ENCODE data around the gene NDUFS8. TPM values are rescaled to one million over a fixed set of nuclear protein-coding genes. Genes with fewer than 3 reads are reported as not detected.
A peak's percentile ranks its signal among the peaks of the same experiment; 100 is the strongest.
"Not testable (repeated sequence)": the region's sequence is repeated elsewhere in the genome, so short reads cannot be mapped to it uniquely, and the experiment has no call there.

NDUFS8 gene
- total RNA-seq, 4 donors from 2014 or later = 112 to 192 (median 135) TPM

DNA sequence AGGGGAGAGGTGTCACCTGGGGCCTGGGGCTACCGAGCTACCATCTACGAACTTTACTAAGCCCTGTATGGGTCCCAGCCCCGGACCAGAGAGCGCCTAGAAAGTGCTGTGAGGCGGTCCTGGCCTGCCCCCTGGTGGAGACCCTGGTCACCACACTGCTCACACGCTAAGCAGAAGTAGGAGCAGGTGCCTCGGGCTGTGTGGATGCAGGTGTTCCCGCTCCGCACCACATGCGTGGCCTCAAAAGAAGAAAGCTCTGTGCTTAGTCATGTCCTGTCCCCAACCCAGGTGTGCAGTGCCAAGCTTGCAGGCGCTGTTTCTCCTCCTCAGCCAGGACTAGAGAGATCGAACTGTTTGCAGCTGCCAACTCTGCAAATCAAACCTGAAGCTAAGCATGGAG lies 36.7 kb upstream of the NDUFS8 start:
- DNase-seq; H3K9me3 ChIP-seq; H3K4me3 ChIP-seq; H3K27ac ChIP-seq; intact Hi-C loops (cut with DNase I): not testable (repeated sequence)
- peaks cover 0 to 11% (median 0%) of the 10 kb centered on the region in 4 donors for H3K27me3 ChIP-seq
- TF ChIP-seq, protein P1, sequence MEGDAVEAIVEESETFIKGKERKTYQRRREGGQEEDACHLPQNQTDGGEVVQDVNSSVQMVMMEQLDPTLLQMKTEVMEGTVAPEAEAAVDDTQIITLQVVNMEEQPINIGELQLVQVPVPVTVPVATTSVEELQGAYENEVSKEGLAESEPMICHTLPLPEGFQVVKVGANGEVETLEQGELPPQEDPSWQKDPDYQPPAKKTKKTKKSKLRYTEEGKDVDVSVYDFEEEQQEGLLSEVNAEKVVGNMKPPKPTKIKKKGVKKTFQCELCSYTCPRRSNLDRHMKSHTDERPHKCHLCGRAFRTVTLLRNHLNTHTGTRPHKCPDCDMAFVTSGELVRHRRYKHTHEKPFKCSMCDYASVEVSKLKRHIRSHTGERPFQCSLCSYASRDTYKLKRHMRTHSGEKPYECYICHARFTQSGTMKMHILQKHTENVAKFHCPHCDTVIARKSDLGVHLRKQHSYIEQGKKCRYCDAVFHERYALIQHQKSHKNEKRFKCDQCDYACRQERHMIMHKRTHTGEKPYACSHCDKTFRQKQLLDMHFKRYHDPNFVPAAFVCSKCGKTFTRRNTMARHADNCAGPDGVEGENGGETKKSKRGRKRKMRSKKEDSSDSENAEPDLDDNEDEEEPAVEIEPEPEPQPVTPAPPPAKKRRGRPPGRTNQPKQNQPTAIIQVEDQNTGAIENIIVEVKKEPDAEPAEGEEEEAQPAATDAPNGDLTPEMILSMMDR (IDR thresholded peaks at IDR 0.05) = peak; percentile 41 to 90 (median 64)
- peaks cover 0 to 43% (median 0%) of the 10 kb centered on the region in 3 donors for H3K4me1 ChIP-seq
- H3K36me3 ChIP-seq = peaks cover 0 to 11% (median 0%) of the 10 kb centered on the region in 3 donors
- 11% methylated on average over 4 of the region's 12 CpGs; no CpG with 5 or more reads in 1 of the 2 donors for WGBS, 2 donors

DNA sequence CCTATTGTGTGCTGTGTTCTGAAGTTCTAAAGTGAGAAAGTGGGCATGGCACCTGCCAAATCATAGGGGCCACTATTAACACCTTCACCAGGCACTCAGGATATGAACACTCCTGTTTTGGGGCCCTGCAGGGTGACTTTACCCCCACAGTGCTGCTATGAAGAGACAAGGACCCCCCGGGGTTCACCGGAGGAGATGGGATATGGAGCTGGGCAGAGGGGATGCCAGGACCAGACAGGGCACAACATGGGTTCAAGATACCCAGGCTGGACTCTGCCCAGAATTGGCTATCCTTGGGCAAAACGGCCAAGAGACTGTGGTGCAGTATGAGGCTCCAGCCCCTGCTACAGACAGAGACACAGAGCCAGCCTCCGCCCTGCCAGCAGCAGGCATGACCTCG lies 36.1 kb upstream of the NDUFS8 start:
- Histone ChIP-seq H3K36me3 (peaks cover 0 to 14% (median 0%) of the 10 kb centered on the region in 3 donors), H3K4me1 (peaks cover 0 to 43% (median 0%) of the 10 kb centered on the region in 3 donors), H3K27me3 (peaks cover 0 to 11% (median 0%) of the 10 kb centered on the region in 4 donors)
- DNase-seq; H3K4me3 ChIP-seq; H3K27ac ChIP-seq; intact Hi-C loops (cut with DNase I); H3K9me3 ChIP-seq: not testable (repeated sequence)
- no CpG with 5 or more reads among the region's 5 CpGs for WGBS, 2 donors

DNA sequence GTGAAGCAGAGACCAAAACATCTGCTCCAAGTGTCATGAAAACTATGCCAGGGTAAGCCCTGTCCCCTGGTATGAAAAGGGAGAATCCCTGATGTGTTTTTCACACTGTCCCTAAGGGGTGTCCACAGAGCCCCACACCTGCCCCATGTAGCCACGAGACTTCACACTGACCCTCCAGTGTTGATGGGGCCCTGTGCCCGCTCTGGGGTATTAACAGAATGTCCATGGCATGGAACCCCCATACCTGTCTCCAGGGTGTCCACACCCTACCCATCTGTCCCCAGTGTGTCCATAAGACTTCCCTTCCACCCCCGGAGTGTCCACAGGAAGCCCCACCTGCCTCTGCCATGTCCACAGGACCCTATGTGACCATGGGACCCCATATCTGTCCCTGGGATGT lies 35.4 kb upstream of the NDUFS8 start:
- DNase-seq; H3K27ac ChIP-seq; H3K4me3 ChIP-seq; H3K9me3 ChIP-seq; intact Hi-C loops (cut with DNase I): not testable (repeated sequence)
- peaks cover 0 to 37% (median 0%) of the 10 kb centered on the region in 3 donors for H3K4me1 ChIP-seq
- H3K27me3 ChIP-seq = peaks cover 0 to 11% (median 0%) of the 10 kb centered on the region in 4 donors
- H3K36me3 ChIP-seq = peaks cover 0 to 15% (median 0%) of the 10 kb centered on the region in 3 donors
- WGBS, 2 donors = 90 to 100% methylated on average over 1 to 3 of the region's 3 CpGs

DNA sequence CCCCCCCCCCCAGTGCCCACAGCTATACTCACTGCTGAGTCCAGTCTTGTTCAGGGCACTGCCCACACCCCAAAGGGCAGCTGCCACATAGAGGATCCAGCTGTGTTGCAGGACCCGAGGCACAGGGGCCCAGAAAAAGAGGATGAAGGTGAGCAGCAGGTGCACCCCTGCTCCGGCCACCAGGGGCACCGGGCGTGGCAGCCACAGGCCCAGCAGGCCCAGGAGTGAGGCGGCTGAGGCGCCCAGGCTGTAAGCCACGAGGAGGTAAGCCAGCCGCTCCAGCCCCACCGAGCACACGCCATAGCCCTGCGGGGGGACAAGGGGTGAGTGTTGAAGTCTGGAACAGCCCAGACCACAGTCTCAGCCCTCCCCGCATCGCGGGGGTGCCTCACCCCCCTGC lies 34.9 kb upstream of the NDUFS8 start:
- peaks cover 0 to 15% (median 0%) of the 10 kb centered on the region in 3 donors for H3K36me3 ChIP-seq
- H3K9me3 ChIP-seq; DNase-seq; intact Hi-C loops (cut with DNase I); H3K4me3 ChIP-seq; H3K27ac ChIP-seq: not testable (repeated sequence)
- WGBS, 2 donors = 80% methylated on average over 2 of the region's 14 CpGs; no CpG with 5 or more reads in 1 of the 2 donors
- peaks cover 0 to 11% (median 0%) of the 10 kb centered on the region in 4 donors for H3K27me3 ChIP-seq
- peaks cover 0 to 33% (median 0%) of the 10 kb centered on the region in 3 donors for H3K4me1 ChIP-seq

DNA sequence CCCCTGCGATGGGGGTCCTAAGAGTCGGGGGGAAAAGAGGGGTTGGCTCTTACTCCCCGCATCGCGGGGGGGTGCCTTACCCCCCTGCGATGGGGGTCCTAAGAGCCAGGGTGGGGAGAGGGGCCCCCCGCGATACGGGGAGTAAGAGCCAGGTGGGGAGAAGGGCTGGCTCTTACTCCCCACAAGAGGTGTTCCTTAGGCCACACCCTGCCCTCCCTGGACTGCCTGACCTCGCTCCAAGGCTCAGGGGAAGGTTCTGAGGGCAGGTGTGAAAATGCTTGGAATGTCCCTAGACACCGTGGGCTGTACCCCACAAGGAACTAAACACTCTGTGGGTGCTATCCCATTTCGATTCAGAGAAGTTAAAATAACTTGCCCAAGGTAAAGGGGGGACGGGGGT lies 34.4 kb upstream of the NDUFS8 start:
- WGBS, 2 donors = 78 to 88% methylated on average over 3 of the region's 13 CpGs

DNA sequence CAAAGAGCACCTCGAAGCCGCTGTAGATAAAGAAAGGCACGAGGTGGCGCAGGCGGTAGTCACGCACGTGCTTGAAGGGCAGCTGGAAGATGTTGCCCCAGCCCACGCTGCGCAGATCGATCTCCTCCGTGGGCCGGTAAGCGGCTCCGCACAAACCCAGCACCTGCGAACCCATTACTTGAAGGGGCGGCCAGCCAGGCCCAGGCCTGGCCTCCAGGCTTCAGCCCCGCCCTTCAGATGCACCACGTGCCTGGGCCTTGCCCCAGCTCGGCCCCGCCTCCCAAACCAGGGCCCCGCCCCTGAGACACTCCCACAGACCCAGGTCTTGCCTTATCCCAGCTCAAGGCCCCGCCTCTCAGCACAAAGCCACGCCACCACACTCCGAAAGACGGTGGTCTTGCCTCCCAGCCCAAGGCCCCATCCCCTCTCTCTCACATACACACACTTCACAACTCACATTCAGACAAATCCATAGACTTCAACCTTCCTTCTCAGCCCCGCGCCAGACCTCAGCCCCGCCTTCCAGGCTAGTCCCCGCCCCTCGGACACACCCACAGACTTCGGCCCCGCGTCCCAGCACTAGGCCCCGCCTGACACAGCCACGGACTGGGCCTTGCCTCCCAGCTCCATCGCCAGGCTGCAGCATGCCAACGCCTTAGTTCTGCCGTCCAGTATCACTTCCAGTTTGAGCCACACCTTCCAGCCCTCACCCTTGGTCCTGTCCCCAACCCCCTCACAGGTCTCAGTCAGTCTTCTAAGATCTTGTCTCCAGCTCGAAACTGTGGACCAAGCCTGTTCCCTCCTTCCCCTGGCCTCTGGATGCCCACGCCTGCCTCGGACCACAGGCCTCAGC lies 33.6 kb upstream of the NDUFS8 start:
- Histone ChIP-seq H3K27me3 (peaks cover 0 to under 1% (median 0%) of the 10 kb centered on the region in 4 donors), H3K9me3 (no peaks in the 10 kb centered on the region), H3K4me1 (peaks cover 0 to 20% (median 0%) of the 10 kb centered on the region in 3 donors), H3K36me3 (peaks cover 0 to 15% (median 0%) of the 10 kb centered on the region in 3 donors), H3K27ac (no peak overlapping the region), H3K4me3 (peak overlapping the region in 1 of 4 donors; percentile 13)
- 70 to 75% methylated on average over 32 to 36 of the region's 41 CpGs for WGBS, 2 donors
- DNase-seq = no peak
- TF ChIP-seq, protein P1 (IDR thresholded peaks at IDR 0.05) = no peak
- no peak for TF ChIP-seq POLR2A (IDR thresholded peaks at IDR 0.05)
- intact Hi-C loops (cut with DNase I) = no loop called here

More for the DNA sequence above, 34.4 kb upstream of the NDUFS8 start:
- H3K4me1 ChIP-seq = peaks cover 0 to 28% (median 0%) of the 10 kb centered on the region in 3 donors
- H3K27me3 ChIP-seq = peaks cover 0 to 8% (median 0%) of the 10 kb centered on the region in 4 donors
- H3K4me3 ChIP-seq = no peak overlapping the region
- DNase-seq = no peak
- TF ChIP-seq, protein P1 (IDR thresholded peaks at IDR 0.05) = no peak
- no peak for TF ChIP-seq POLR2A (IDR thresholded peaks at IDR 0.05)
- H3K27ac ChIP-seq = no peak overlapping the region
- H3K9me3 ChIP-seq = no peaks in the 10 kb centered on the region
- intact Hi-C loops (cut with DNase I) = no loop called here
- peaks cover 0 to 15% (median 0%) of the 10 kb centered on the region in 3 donors for H3K36me3 ChIP-seq
